ENCODE results near the gene MBD3L2B. TPM values are rescaled to one million over a fixed set of nuclear protein-coding genes. Genes with fewer than 3 reads are reported as not detected.

Gene MBD3L2B
- polyA plus RNA-seq, 1 experiment: not detected

GRCh38 chr19:6988257-6988656 is 33.0 kb downstream of the MBD3L2B start:
- Histone ChIP-seq H3K4me3 (ENCODE audit: low read depth, low read length) (no peak overlapping the region), H3K36me3 (ENCODE audit: control insufficient read depth, insufficient read depth, low read length) (no peaks in the 10 kb centered on the region), H3K27me3 (ENCODE audit: control insufficient read depth, insufficient read depth, low read length) (no peaks in the 10 kb centered on the region)
- ChIA-PET POLR2A (no interaction called here), CTCF (no interaction called here)
- DNase-seq (ENCODE audit: low read depth): no peak
- no peak for TF ChIP-seq CTCF (IDR thresholded peaks at IDR 0.05; ENCODE audit: insufficient read depth, low read depth, low read length)

GRCh38 chr19:6987850-6988249 is 33.4 kb downstream of the MBD3L2B start:
- H3K4me3 ChIP-seq (ENCODE audit: low read depth, low read length): no peak overlapping the region
- H3K36me3 ChIP-seq (ENCODE audit: control insufficient read depth, insufficient read depth, low read length): no peaks in the 10 kb centered on the region
- POLR2A ChIA-PET: no interaction called here
- CTCF ChIA-PET: no interaction called here
- no peak for DNase-seq (ENCODE audit: low read depth)
- TF ChIP-seq CTCF (IDR thresholded peaks at IDR 0.05; ENCODE audit: insufficient read depth, low read depth, low read length): no peak
- no peaks in the 10 kb centered on the region for H3K27me3 ChIP-seq (ENCODE audit: control insufficient read depth, insufficient read depth, low read length)

GRCh38 chr19:6983448-6983847 is 37.8 kb downstream of the MBD3L2B start:
- CTCF ChIA-PET: no interaction called here
- POLR2A ChIA-PET: no interaction called here
- TF ChIP-seq CTCF (IDR thresholded peaks at IDR 0.05; ENCODE audit: insufficient read depth, low read depth, low read length): no peak
- no peaks in the 10 kb centered on the region for H3K27me3 ChIP-seq (ENCODE audit: control insufficient read depth, insufficient read depth, low read length)
- no peak for DNase-seq (ENCODE audit: low read depth)
- H3K36me3 ChIP-seq (ENCODE audit: control insufficient read depth, insufficient read depth, low read length): no peaks in the 10 kb centered on the region
- H3K4me3 ChIP-seq (ENCODE audit: low read depth, low read length): no peak overlapping the region

- no peak overlapping the region for H3K4me3 ChIP-seq (ENCODE audit: low read depth, low read length)
- ChIA-PET CTCF (no interaction called here), POLR2A (no interaction called here)
- DNase-seq (ENCODE audit: low read depth): no peak
- no peaks in the 10 kb centered on the region for H3K27me3 ChIP-seq (ENCODE audit: control insufficient read depth, insufficient read depth, low read length)
- no peak for TF ChIP-seq CTCF (IDR thresholded peaks at IDR 0.05; ENCODE audit: insufficient read depth, low read depth, low read length)
- no peaks in the 10 kb centered on the region for H3K36me3 ChIP-seq (ENCODE audit: control insufficient read depth, insufficient read depth, low read length)
These were observed 41.8 kb downstream of the MBD3L2B start for GRCh38 chr19:6979399-6979798.

GRCh38 chr19:6976197-6976596 is 45.0 kb downstream of the MBD3L2B start:
- no peak for DNase-seq (ENCODE audit: low read depth)
- ChIA-PET POLR2A (no interaction called here), CTCF (no interaction called here)
- Histone ChIP-seq H3K4me3 (ENCODE audit: low read depth, low read length) (no peak overlapping the region), H3K36me3 (ENCODE audit: control insufficient read depth, insufficient read depth, low read length) (no peaks in the 10 kb centered on the region), H3K27me3 (ENCODE audit: control insufficient read depth, insufficient read depth, low read length) (no peaks in the 10 kb centered on the region)
- TF ChIP-seq CTCF (IDR thresholded peaks at IDR 0.05; ENCODE audit: insufficient read depth, low read depth, low read length): no peak

Data from BJ (cell line).